Trophoblast cell (in vitro differentiated cells and primary cell): ENCODE measurements around the gene RUVBL2.
A peak's percentile ranks its signal among the peaks of the same experiment; 100 is the strongest.

Experiments
- DNase-seq, 2 donors: peaks; one replicate each; pipeline ENCODE4 v3.0.0-alpha.2; 2016
- H2AFZ ChIP-seq: 2 replicates; pipeline ENCODE4 v1.6.1; 2013; ENCODE audit warnings: low read length, moderate library complexity, mild to moderate bottlenecking; ENCODE audit not compliant: insufficient read depth, poor library complexity
- H2AK5ac ChIP-seq: 2 replicates; pipeline ENCODE4 v1.6.1; 2013; ENCODE audit warnings: mild to moderate bottlenecking, low read length
- H2BK120ac ChIP-seq: 2 replicates; pipeline ENCODE4 v1.6.1; 2013; ENCODE audit warnings: low read length, mild to moderate bottlenecking, moderate library complexity; ENCODE audit not compliant: insufficient read depth, poor library complexity
- H2BK12ac ChIP-seq: 2 replicates; pipeline ENCODE4 v1.6.1; 2013; ENCODE audit warnings: mild to moderate bottlenecking, low read length, moderate library complexity
- H2BK5ac ChIP-seq: 2 replicates; pipeline ENCODE4 v1.6.1; 2013; ENCODE audit warnings: low read length, low read depth, moderate library complexity, mild to moderate bottlenecking; ENCODE audit not compliant: poor library complexity
- H3K14ac ChIP-seq: 2 replicates; pipeline ENCODE4 v1.6.1; 2013; ENCODE audit warnings: mild to moderate bottlenecking, low read length
- H3K18ac ChIP-seq: 2 replicates; pipeline ENCODE4 v1.6.1; 2013; ENCODE audit warnings: mild to moderate bottlenecking, low read length
- H3K23ac ChIP-seq: 2 replicates; pipeline ENCODE4 v1.6.1; 2013; ENCODE audit warnings: low read length
- H3K27ac ChIP-seq: 2 replicates; pipeline ENCODE4 v1.5.1; 2013; ENCODE audit warnings: low read depth, mild to moderate bottlenecking, inconsistent platforms, low read length, moderate library complexity
- H3K27me3 ChIP-seq: 2 replicates; pipeline ENCODE4 v1.6.1; 2013; ENCODE audit warnings: inconsistent platforms, mild to moderate bottlenecking, low read length, moderate library complexity; ENCODE audit not compliant: insufficient read depth
- H3K36me3 ChIP-seq, 2 experiments: 1 replicate in 1 of 2; 2 replicates in 1 of 2; pipeline ENCODE4 v1.6.1; 2013; ENCODE audit warnings: low read length in 2 of 2, mild to moderate bottlenecking in 2 of 2, moderate library complexity in 1 of 2; ENCODE audit not compliant: insufficient read depth in 2 of 2, control insufficient read depth in 1 of 2
- H3K4ac ChIP-seq: 2 replicates; pipeline ENCODE4 v1.6.1; 2013; ENCODE audit warnings: low read depth, mild to moderate bottlenecking, low read length, moderate library complexity
- H3K4me1 ChIP-seq, 2 experiments: 1 replicate in 1 of 2; 2 replicates in 1 of 2; pipeline ENCODE4 v1.6.1; 2013; ENCODE audit warnings: low read length in 2 of 2, mild to moderate bottlenecking in 2 of 2, moderate library complexity in 1 of 2; ENCODE audit not compliant: insufficient read depth in 2 of 2, control insufficient read depth in 1 of 2
- H3K4me2 ChIP-seq: 2 replicates; pipeline ENCODE4 v1.6.1; 2013; ENCODE audit warnings: inconsistent platforms, mild to moderate bottlenecking, low read length, moderate library complexity
- H3K4me3 ChIP-seq: 2 replicates; pipeline ENCODE4 v1.5.1; 2013; ENCODE audit warnings: mild to moderate bottlenecking, low read depth, low read length, inconsistent platforms
- H3K79me1 ChIP-seq: one replicate; pipeline ENCODE4 v1.6.1; 2013; ENCODE audit warnings: low read length
- H3K79me2 ChIP-seq: 2 replicates; pipeline ENCODE4 v1.6.1; 2013; ENCODE audit warnings: low read length, mild to moderate bottlenecking; ENCODE audit not compliant: control insufficient read depth, insufficient read depth, poor library complexity
- H3K9ac ChIP-seq: 2 replicates; pipeline ENCODE4 v1.6.1; 2013; ENCODE audit warnings: mild to moderate bottlenecking, low read length
- H3K9me3 ChIP-seq: 2 replicates; pipeline ENCODE4 v1.6.1; 2013; ENCODE audit warnings: low read depth, mild to moderate bottlenecking, control low read depth, inconsistent platforms, low read length; ENCODE audit not compliant: insufficient read depth
- H4K12ac ChIP-seq: 2 replicates; pipeline ENCODE4 v1.6.1; 2013; ENCODE audit warnings: low read depth, mild to moderate bottlenecking, low read length, moderate library complexity
- H4K8ac ChIP-seq: 2 replicates; pipeline ENCODE4 v1.6.1; 2013; ENCODE audit warnings: low read depth, mild to moderate bottlenecking, low read length, moderate library complexity
- H4K91ac ChIP-seq: one replicate; pipeline ENCODE4 v1.6.1; 2013; ENCODE audit warnings: low read depth, mild to moderate bottlenecking, low read length, moderate library complexity
- WGBS: extraction: QIAGEN DNeasy Blood & Tissue Kit; methylation state at CpG from one replicate; pipeline ENCODE4 v1.1.7; 2013; ENCODE audit warnings: missing lambda C conversion rate; ENCODE audit not compliant: insufficient read length, insufficient coverage; ENCODE audit errors: extremely low coverage; 5-methylcytosine and 5-hydroxymethylcytosine counted together

RUVBL2 gene

DNA sequence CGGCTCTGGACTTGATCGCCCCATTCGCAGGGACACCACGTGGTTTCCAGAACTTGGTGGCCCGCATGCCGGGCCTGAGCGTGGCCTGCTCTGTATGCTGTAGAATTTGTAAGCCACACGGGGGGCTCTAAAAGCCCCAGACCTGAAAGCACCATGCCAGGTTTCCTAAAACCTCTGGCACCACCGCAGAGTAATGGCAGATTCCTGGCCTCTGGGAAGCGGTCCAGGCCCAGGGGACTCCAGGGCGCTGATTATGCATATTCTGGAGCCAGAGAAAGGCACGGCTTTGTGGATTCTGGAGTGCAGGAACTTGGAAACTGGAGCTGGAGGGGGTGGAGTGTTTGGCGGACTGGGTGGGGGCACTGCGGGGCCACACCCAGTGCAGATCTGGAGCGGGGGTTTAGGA, 24.9 kb upstream of the RUVBL2 start:
- no peak overlapping the region for H4K8ac ChIP-seq
- no peak overlapping the region for H3K23ac ChIP-seq
- no peak overlapping the region for H3K4me3 ChIP-seq
- no peaks in the 10 kb centered on the region for H3K9me3 ChIP-seq
- H3K4me1 ChIP-seq = peaks cover 10 to 12% of the 10 kb centered on the region in 2 experiments
- H4K91ac ChIP-seq = no peak overlapping the region
- H3K4ac ChIP-seq = no peak overlapping the region
- no peak overlapping the region for H2BK120ac ChIP-seq
- H3K18ac ChIP-seq = no peak overlapping the region
- H3K79me1 ChIP-seq = peaks cover 16% of the 10 kb centered on the region
- no peak overlapping the region for H2AFZ ChIP-seq
- no peak overlapping the region for H2BK12ac ChIP-seq
- no peak overlapping the region for H3K14ac ChIP-seq
- no peak overlapping the region for H2BK5ac ChIP-seq
- H3K27ac ChIP-seq = no peak overlapping the region
- no CpG with 5 or more reads among the region's 15 CpGs for WGBS
- no peaks in the 10 kb centered on the region for H3K27me3 ChIP-seq
- H3K9ac ChIP-seq = no peak overlapping the region
- DNase-seq = no peak
- peaks cover 44 to 45% of the 10 kb centered on the region in 2 experiments for H3K36me3 ChIP-seq
- no peak overlapping the region for H4K12ac ChIP-seq
- no peak overlapping the region for H3K4me2 ChIP-seq
- H3K79me2 ChIP-seq = peaks cover 10% of the 10 kb centered on the region
- no peak overlapping the region for H2AK5ac ChIP-seq

DNA sequence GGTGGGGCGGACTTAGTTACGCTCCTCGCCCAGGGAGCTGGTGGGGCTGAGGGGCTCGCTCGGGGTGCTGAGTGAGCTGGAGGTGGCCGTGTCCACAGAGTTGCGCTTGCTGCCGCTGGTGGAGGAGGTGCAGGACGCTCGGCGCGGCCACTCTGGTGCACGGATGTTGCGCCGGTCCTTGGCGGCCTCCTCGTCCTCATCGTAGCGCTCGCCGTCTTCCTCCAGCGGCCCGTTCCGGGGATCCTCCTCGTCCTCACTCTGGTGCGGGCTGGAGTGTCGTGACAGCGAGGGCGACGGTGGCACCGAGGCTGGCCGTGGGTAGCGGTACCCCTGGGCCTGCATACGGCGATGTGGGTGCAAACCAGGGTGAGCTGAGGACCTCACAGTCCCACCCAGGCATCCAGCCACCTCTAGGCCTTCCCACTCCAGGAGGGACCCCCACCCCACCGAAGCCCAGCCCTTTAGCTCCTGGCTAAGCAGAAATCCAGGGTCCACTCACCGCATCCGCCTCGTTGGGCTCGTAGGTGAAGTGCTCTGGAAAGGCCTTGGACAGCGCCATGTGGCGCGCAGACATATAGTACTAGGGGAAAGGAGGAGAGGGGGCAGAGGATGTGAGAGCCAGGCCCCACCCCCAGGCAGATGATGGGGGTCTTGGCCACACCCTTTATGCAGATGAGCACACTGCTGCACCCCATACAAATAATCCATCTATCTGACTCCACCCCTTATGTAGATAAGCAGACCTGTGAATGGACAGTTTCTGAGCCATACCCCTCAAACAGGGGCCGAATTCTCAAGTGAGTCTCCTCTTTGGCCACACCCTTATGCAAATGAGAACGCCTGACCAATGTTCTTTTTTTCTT, 24.2 kb upstream of the RUVBL2 start:
- Histone ChIP-seq H3K18ac (no peak overlapping the region), H3K27ac (no peak overlapping the region), H3K14ac (no peak overlapping the region), H2AK5ac (no peak overlapping the region), H3K9ac (no peak overlapping the region), H3K4ac (no peak overlapping the region), H2AFZ (no peak overlapping the region), H3K36me3 (peaks cover 51 to 52% of the 10 kb centered on the region in 2 experiments), H2BK12ac (no peak overlapping the region), H3K9me3 (no peaks in the 10 kb centered on the region), H2BK5ac (no peak overlapping the region), H3K4me1 (peaks cover 3 to 5% of the 10 kb centered on the region in 2 experiments), H3K27me3 (no peaks in the 10 kb centered on the region), H3K4me2 (no peak overlapping the region), H3K23ac (no peak overlapping the region), H4K8ac (no peak overlapping the region), H3K4me3 (no peak overlapping the region), H3K79me2 (peaks cover 7% of the 10 kb centered on the region), H4K12ac (no peak overlapping the region), H4K91ac (no peak overlapping the region), H2BK120ac (no peak overlapping the region), H3K79me1 (peaks cover 9% of the 10 kb centered on the region)
- DNase-seq = no peak
- no CpG with 5 or more reads among the region's 45 CpGs for WGBS

DNA sequence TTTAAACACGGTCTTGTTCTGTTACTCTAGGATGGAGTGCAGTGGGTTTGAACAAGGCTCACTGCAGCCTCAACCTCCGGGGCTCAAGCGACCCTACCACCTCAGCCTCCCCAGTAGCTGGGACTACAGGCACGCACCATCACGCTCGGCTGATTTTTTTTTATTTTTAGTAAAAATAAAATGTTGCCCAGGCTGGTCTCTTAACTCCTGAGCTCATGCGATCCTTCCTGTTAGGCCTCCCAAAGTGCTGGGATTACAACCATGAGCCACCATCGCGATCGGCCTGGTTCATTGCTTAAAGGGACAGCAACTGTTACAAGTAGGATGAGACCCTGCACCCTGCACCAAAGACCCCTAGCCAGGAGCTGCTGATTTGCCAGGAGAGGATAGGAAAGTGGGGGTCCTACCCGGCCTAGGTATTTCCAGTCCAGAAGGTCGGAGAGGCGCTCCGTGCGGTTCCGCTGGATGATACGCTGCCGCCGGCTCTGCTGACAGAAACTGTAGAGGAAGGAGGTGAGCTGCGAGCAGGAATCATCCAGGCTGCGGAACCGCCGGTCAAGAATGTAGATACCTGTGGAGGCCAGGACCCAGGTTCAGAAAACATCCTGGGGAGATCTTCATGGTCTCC, 23.4 kb upstream of the RUVBL2 start:
- peaks cover 0 to 3% of the 10 kb centered on the region in 2 experiments for H3K4me1 ChIP-seq
- H4K12ac ChIP-seq = no peak overlapping the region

DNA sequence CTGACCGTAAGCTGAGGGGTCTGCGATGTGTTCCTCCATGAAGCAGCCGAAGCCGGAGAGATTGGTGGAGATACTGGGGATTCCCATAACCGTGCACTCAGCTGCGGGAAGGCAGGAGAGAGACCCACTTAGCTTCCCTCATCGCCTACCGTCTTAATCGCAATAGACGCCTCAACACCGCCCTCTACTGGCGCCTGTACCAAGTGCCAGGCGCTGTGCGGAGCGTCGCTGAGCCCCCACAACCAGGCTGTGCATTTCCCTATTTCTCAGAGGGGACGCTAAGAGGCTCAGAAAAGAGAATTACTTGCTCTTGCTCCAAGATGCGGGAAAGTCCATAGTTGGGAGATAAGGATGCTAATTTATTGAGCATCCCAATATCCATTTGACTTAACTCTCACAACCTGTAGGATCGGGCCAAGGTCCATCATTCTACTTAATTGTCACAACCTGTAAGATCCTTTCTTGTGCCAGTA, 22.7 kb upstream of the RUVBL2 start:
- H3K36me3 ChIP-seq = peaks cover 55% of the 10 kb centered on the region in 2 experiments
- H3K4me2 ChIP-seq = no peak overlapping the region
- H3K9me3 ChIP-seq = no peaks in the 10 kb centered on the region
- WGBS = no CpG with 5 or more reads among the region's 19 CpGs
- no peak overlapping the region for H3K23ac ChIP-seq
- no peak overlapping the region for H2BK120ac ChIP-seq
- H3K4me3 ChIP-seq = no peak overlapping the region
- no peak overlapping the region for H3K9ac ChIP-seq
- no peak overlapping the region for H3K18ac ChIP-seq
- H3K27ac ChIP-seq = no peak overlapping the region
- H3K4ac ChIP-seq = no peak overlapping the region
- H3K79me2 ChIP-seq = peaks cover 1% of the 10 kb centered on the region
- peaks cover 0 to 3% of the 10 kb centered on the region in 2 experiments for H3K4me1 ChIP-seq
- no peaks in the 10 kb centered on the region for H3K79me1 ChIP-seq
- no peak overlapping the region for H2BK5ac ChIP-seq
- no peak overlapping the region for H4K8ac ChIP-seq
- H2BK12ac ChIP-seq = no peak overlapping the region
- no peaks in the 10 kb centered on the region for H3K27me3 ChIP-seq
- H3K14ac ChIP-seq = no peak overlapping the region
- H4K12ac ChIP-seq = no peak overlapping the region
- no peak overlapping the region for H2AK5ac ChIP-seq
- H2AFZ ChIP-seq = no peak overlapping the region
- DNase-seq = peak; percentile 82 to 94
- no peak overlapping the region for H4K91ac ChIP-seq

More for the DNA sequence above, 23.4 kb upstream of the RUVBL2 start:
- Histone ChIP-seq H3K9ac (no peak overlapping the region), H4K8ac (no peak overlapping the region), H2BK120ac (no peak overlapping the region), H3K18ac (no peak overlapping the region), H3K27ac (no peak overlapping the region), H4K91ac (no peak overlapping the region), H3K27me3 (no peaks in the 10 kb centered on the region), H3K9me3 (no peaks in the 10 kb centered on the region), H3K4ac (no peak overlapping the region), H2BK12ac (no peak overlapping the region), H2BK5ac (no peak overlapping the region), H3K36me3 (peaks cover 53 to 56% of the 10 kb centered on the region in 2 experiments), H3K4me2 (no peak overlapping the region), H3K23ac (no peak overlapping the region), H2AK5ac (no peak overlapping the region), H3K14ac (no peak overlapping the region), H2AFZ (no peak overlapping the region), H3K4me3 (no peak overlapping the region), H3K79me2 (peaks cover 7% of the 10 kb centered on the region), H3K79me1 (peaks cover 5% of the 10 kb centered on the region)
- WGBS = no CpG with 5 or more reads among the region's 23 CpGs
- no peak for DNase-seq
